Measurements from ENCODE around the gene SGMS1. TPM values are rescaled to one million over a fixed set of nuclear protein-coding genes. Genes with fewer than 3 reads are reported as not detected.
"Not testable (repeated sequence)": the region's sequence is repeated elsewhere in the genome, so short reads cannot be mapped to it uniquely, and the experiment has no call there.

SGMS1 gene
- total and polyA plus RNA-seq, 4 donors: 15.8 to 142 (median 41.3) TPM

- Histone ChIP-seq H3K36me3 (ENCODE audit: control insufficient read depth in 4 of 4, insufficient read depth in 4 of 4, low read length in 4 of 4) (no peaks in the 10 kb centered on the region), H3K27me3 (ENCODE audit: control insufficient read depth in 3 of 3, insufficient read depth in 3 of 3, low read length in 2 of 3) (no peaks in the 10 kb centered on the region), H3K27ac (ENCODE audit: low read depth in 1 of 2, low read length in 1 of 2) (no peak overlapping the region), H3K9ac (ENCODE audit: insufficient read depth in 1 of 2, low read length in 2 of 2) (no peak overlapping the region), H3K9me3 (ENCODE audit: control insufficient read depth in 4 of 4, insufficient read depth in 3 of 4, low read length in 3 of 4) (no peaks in the 10 kb centered on the region), H3K4me1 (ENCODE audit: control insufficient read depth in 5 of 5, insufficient read depth in 5 of 5, low read length in 5 of 5) (no peaks in the 10 kb centered on the region), H3K4me3 (no peak overlapping the region)
- ATAC-seq (ENCODE audit: insufficient read depth, low FRiP score) (no peak), DNase-seq (no peak)
- no peak for TF ChIP-seq CTCF (IDR thresholded peaks at IDR 0.05; ENCODE audit: control extremely low read depth, extremely low read depth)
- WGBS, 2 donors: 82 to 88% methylated on average over 3 of the region's 3 CpGs
These were observed 352.0 kb downstream of the SGMS1 start for GRCh38 chr10:50271564-50272250.

GRCh38 chr10:50267877-50268276, 355.9 kb downstream of the SGMS1 start:
- not testable (repeated sequence) for H3K27me3 ChIP-seq (ENCODE audit: control insufficient read depth in 3 of 3, insufficient read depth in 3 of 3, low read length in 2 of 3); H3K27ac ChIP-seq (ENCODE audit: low read depth in 1 of 2, low read length in 1 of 2); H3K4me1 ChIP-seq (ENCODE audit: control insufficient read depth in 5 of 5, insufficient read depth in 5 of 5, low read length in 5 of 5); H3K36me3 ChIP-seq (ENCODE audit: control insufficient read depth in 4 of 4, insufficient read depth in 4 of 4, low read length in 4 of 4); H3K9me3 ChIP-seq (ENCODE audit: control insufficient read depth in 4 of 4, insufficient read depth in 3 of 4, low read length in 3 of 4); ATAC-seq (ENCODE audit: insufficient read depth, low FRiP score); H3K9ac ChIP-seq (ENCODE audit: insufficient read depth in 1 of 2, low read length in 2 of 2); DNase-seq; H3K4me3 ChIP-seq
- WGBS, 2 donors: 94 to 96% methylated on average over 3 of the region's 3 CpGs

- not testable (repeated sequence) for H3K9me3 ChIP-seq (ENCODE audit: control insufficient read depth in 4 of 4, insufficient read depth in 3 of 4, low read length in 3 of 4); H3K36me3 ChIP-seq (ENCODE audit: control insufficient read depth in 4 of 4, insufficient read depth in 4 of 4, low read length in 4 of 4); H3K27me3 ChIP-seq (ENCODE audit: control insufficient read depth in 3 of 3, insufficient read depth in 3 of 3, low read length in 2 of 3); ATAC-seq (ENCODE audit: insufficient read depth, low FRiP score); H3K9ac ChIP-seq (ENCODE audit: insufficient read depth in 1 of 2, low read length in 2 of 2); H3K4me1 ChIP-seq (ENCODE audit: control insufficient read depth in 5 of 5, insufficient read depth in 5 of 5, low read length in 5 of 5); H3K27ac ChIP-seq (ENCODE audit: low read depth in 1 of 2, low read length in 1 of 2); H3K4me3 ChIP-seq; DNase-seq
- WGBS, 2 donors: 80 to 81% methylated on average over 10 of the region's 10 CpGs
These were observed 361.1 kb downstream of the SGMS1 start for GRCh38 chr10:50262625-50263024.

GRCh38 chr10:50260791-50261281, 362.9 kb downstream of the SGMS1 start:
- Histone ChIP-seq H3K9me3 (ENCODE audit: control insufficient read depth in 4 of 4, insufficient read depth in 3 of 4, low read length in 3 of 4) (no peaks in the 10 kb centered on the region), H3K36me3 (ENCODE audit: control insufficient read depth in 4 of 4, insufficient read depth in 4 of 4, low read length in 4 of 4) (no peaks in the 10 kb centered on the region), H3K27me3 (ENCODE audit: control insufficient read depth in 3 of 3, insufficient read depth in 3 of 3, low read length in 2 of 3) (no peaks in the 10 kb centered on the region), H3K9ac (ENCODE audit: insufficient read depth in 1 of 2, low read length in 2 of 2) (no peak overlapping the region), H3K4me1 (ENCODE audit: control insufficient read depth in 5 of 5, insufficient read depth in 5 of 5, low read length in 5 of 5) (no peaks in the 10 kb centered on the region), H3K27ac (ENCODE audit: low read depth in 1 of 2, low read length in 1 of 2) (no peak overlapping the region), H3K4me3 (no peak overlapping the region)
- TF ChIP-seq CTCF (IDR thresholded peaks at IDR 0.05; ENCODE audit: control extremely low read depth, extremely low read depth): no peak
- DNase-seq (no peak), ATAC-seq (ENCODE audit: insufficient read depth, low FRiP score) (no peak)
- 12 to 25% methylated on average over 2 of the region's 2 CpGs for WGBS, 2 donors

Small RNA genes within 50 kb of the gene (small RNA-seq; reads per million reads assigned to genes)
- not detected for gene RNU7-107P (ENCODE audit: low replicate concordance)

Other genes starting within 250 kb of the SGMS1 start
- 1 to 10 TPM; 3.6 to 6.1 TPM for gene ASAH2B, start 116.0 kb upstream of the SGMS1 start, total RNA-seq
- gene ASAH2B, start 116.0 kb upstream of the SGMS1 start, polyA plus RNA-seq: 1 to 10 TPM; 2.9 to 3.1 TPM

All from lung (tissue), 13 donors.